ENCODE measurements around the gene AQP1.

AQP1 gene

DNA sequence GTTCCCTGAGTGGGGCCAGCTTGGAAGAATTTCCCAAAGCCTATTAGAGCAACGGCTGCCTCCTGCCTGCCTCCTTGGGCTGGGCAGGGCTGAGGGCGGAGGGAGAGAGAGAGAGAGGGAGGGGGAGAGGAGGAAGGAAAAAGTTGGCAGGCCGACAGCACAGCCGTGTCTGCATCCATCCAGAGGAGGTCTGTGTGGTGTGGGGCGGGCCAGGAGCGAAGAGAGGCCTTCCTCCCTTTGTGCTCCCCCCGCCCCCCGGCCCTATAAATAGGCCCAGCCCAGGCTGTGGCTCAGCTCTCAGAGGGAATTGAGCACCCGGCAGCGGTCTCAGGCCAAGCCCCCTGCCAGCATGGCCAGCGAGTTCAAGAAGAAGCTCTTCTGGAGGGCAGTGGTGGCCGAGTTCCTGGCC is at the start of gene AQP1:
AQP1 (plus strand) TSS at position 293 of the 409 bp plus-strand sequence; CDS start at position 350, 57 bp downstream.
- no peak for DNase-seq (ENCODE audit: low read depth)

DNA sequence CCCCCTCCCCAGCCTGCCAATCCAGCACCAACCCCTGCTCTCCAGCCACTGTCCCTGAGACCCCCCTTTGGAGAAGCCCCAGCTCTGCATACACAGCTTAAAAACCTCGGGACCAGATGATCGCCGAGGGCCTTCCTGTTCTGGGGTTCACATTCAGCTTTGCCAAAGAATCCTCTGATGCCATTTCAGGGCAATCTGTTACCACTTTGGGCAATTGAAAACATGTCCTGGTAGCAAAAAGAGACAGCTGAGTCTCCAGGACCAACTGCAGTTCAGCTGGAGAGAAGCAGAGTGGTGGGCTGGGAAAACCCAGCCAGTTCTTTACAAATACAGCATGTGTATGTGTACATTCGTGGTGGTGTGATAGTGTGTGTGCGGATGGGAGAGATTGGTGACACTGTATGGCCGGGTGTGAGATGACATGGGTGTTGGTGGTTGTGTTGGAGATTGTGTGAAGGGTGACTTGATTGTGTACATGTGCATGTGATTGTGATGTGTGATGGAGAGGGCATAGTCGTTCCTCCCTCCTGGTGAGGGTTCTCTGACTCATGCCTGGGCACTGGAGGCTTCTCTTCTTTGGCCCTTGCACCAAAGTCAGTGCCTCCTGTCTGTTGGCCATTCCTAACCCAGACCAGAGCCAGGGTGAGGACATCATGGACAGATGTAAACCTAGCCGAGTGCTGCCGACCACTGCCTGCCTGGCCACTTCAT is 48.5 kb upstream of the AQP1 start:
- no peak for DNase-seq (ENCODE audit: low read depth)

DNA sequence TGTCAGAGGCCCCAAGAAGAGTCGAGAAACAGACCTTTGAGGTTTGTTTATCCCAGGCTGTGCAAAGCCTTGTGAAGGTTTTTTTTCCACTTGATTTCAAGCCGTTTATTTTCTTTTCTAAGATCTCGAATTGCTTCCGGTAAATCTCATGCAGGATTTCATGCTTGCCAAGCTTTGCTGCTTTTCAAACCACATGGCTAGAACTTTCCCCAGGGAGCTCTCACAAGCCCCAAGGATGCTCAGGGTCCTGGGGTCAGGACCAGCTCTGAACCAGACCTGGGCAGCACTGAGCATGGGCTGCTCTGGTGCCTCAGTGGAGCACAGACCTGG is 48.0 kb upstream of the AQP1 start:
- DNase-seq (ENCODE audit: low read depth): no peak

DNA sequence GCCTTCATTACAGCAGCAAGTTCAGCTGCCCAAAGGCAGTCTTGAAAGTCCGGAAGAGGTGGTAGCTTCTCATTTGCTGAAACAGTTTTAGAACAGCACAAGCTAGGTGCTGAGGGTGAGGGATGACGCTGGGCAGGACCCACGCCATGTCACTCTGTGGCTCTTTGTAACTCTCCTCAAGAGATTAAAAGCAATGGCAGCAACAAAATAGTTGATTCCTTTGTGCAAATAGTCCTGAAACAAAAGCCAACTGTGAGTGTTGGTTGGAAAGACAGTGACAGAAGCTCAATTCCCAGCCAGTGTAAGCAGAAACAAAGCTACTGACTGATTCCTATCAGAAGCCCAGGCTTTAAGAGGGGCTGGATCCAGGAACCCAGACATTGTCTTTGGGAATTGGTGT is 47.6 kb upstream of the AQP1 start:
- DNase-seq (ENCODE audit: low read depth): no peak

DNA sequence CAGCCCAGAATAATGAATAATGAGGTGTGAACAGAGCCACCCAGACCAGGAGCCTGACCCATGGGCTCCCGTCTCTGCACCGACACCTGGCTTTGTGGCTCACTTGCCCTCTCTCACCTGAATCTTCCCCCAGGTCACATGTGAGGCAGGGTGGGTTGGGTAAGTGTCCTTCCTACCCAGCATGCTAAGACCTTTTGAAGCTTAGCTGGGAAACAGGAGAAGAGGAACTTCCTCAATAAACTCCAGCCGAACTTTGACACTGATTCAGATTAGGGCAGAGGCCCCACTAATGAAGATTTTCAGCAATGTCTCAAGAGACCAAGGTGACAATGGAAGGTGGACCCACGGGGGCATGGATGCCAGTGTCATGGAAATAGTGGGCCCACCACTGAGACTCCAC is 46.6 kb upstream of the AQP1 start:
- DNase-seq (ENCODE audit: low read depth): no peak

DNA sequence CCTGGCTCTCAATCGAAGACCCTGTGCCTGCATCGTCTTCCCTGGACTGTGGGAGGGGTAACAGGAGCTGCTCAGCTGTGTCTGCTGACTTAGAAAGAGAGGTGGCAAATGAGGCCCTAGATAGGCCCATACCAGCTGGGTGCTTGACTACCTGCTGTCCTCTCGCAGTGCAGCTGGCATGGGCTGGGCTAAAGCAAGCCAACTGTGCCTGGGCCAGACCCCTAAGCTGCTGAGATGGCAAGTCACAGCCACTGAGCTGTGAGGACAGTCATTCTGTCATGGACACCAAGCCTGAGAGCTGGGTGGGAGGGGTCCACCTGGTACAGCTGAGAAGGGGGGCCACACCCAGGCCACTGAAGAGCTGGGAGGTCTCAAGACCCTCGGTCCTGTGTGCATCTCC is 45.8 kb upstream of the AQP1 start:
- no peak for DNase-seq (ENCODE audit: low read depth)

DNA sequence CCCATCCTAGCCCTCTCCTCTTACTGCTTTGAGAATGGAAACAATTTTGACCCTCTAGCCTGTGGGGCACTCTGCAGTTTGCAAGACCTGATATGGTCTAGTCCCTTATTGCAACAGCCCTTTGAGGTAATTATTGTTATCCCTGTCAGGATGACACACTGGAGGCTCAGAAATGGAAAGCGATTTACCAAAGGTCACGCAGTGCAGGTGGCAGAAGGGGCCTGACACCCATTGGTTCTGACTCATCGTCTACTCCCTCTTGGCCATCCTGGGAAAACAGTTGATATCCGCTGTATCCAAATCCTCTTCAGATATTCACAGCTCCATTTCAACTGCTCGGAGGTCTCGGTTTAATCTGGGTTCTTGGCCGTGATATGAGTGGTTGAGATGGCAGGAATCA is 44.7 kb upstream of the AQP1 start:
- DNase-seq (ENCODE audit: low read depth): no peak

DNA sequence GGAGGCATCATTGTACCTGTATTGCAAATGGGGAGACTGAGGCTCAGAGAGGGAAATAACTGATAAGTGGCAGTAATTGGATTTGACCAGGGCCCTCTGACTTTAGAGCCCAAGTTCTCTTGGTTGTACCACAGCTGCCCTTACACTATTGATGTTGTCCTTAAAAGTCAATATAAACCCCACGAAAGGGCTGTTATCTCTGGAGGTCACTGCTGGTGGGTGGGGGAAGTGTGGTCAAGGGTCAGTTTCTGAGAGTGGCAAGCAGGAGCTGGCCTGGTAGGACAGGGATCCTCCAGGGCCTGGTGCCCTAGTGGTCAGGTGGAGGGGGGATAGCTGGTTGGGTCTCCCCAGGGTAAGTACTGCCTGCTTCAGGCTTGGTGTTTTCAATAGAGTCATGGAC is 44.2 kb upstream of the AQP1 start:
- no peak for DNase-seq (ENCODE audit: low read depth)

DNA sequence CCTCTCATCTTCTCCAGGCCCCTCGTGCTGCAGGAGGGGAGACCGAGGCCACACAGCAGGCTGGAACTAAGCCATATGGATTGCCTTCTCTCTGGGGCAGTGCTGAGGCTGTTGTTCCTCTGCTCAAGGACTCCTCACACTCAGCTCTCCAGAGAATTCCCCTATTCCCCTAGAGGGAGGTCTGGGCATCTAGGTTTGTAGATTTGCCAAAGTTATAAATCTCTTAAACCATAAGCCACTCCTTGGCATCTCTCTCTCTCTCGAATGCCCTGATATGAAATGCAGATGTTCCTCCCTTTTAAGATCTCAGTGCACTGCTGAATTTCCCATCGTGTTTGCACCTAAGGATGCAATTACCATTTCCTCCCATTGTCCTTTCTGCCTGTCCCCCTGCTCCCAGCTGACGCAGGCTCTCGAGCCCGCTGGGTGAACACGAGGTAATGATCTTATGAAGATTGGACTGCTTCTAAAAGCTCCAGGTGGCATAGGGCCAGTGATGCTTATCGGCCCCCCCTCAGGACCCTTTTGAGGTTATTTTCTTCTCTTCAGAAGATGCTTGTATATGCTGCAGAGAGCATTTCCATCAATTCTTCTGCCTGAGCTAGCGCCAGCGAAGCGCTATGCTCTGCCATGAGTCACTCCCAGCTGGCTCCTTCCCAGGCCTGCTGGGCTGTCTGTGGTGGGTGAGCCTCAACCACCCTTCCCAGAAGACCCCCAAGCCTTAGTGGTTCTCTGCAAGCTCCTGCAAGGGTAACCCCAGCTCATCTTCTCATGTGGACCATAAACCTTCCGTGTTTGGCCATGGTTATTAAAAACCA is 41.6 kb upstream of the AQP1 start:
- DNase-seq (ENCODE audit: low read depth): no peak

DNA sequence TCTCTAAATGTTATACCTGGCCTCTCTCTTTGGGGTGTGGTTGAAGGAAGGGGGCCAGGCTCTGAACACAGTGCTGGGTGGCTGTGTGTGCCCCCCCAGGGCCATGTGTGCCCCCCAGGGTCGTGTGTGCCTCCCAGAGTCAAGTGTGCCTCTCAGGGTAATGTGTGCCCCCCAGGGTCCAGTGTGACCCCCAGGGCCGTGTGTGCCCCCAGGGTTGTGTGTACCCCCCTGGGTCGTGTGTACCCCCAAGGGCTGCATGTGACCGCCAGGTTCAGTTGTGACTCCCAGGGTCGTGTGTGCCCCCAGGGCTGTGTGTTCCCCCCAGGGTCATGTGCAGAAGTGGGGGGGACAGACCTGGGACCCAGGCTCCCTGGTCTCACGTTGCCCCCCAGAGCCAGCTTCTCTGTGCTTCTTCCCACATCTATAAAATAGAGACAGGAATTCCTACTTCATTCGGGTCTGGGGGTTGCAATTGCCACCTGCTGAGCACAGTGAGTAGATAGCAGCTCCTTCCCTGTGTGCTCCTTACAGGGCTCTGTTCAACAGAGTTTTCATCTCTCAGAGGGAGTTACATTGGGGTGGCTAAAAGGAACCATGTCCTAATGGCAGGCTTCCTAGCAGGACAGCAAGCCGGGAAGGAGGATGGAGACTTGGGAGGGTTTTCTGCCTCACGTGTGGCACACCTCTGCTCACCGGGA is 40.7 kb upstream of the AQP1 start:
- DNase-seq (ENCODE audit: low read depth): no peak

DNA sequence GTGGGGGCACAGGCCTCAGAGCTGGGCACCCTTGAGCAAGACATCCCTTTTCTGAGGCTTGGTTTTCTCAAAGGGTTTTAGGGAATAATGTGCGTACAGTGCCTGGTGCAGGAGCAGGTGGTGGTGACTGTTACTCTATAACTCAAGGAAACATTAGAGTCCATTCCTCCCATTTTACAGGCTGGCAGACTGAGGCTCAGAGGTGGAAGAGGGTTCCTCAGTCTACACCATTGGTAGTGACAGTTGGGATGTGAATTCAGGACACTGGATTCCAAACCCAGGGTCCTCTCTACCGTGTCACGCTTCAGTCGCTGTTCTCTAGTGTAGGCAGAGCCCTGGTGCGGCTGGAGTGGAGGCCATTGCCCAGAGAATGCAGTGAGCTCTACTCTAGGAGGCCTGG is 40.0 kb upstream of the AQP1 start:
- no peak for DNase-seq (ENCODE audit: low read depth)

DNA sequence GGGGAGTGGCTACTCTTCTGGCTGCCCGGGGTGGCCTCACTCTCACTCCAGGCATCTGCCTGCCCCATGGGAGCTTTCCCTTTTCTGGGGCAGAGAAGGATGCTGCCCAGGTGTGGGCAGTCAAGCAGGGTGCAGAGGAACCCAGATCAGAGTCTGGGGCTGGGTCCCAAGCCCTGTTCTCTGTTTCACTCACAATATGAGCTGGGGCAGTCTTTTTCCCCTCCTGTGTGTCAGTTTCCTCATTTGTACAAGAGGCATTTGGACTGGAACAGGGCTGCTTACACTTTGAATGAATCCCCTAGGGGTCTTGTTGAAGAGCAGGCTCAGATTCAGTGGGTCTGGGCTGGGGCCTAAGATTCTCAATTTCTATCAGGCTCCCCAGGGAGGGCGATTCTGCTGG is 38.4 kb upstream of the AQP1 start:
- no peak for DNase-seq (ENCODE audit: low read depth)

DNA sequence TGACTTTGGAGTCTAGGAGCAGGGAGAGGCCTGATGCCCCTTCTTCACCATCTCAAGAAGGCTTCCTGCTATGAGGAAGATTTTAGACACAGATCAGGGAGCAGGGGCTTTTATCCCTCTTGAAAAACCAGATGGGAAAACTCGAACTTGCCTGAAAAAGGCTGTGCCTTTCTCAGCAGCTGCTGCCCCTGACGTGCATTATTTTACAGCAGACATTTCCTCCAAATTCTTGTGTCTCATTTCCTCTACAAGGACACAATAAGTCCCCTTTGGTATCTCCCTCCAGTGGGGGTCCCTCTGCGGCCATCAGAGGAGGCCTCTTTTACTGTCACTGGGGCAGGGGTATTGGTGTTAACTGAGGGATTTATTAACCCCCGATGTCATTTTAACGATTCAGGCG is 38.0 kb upstream of the AQP1 start:
- DNase-seq (ENCODE audit: low read depth): no peak

DNA sequence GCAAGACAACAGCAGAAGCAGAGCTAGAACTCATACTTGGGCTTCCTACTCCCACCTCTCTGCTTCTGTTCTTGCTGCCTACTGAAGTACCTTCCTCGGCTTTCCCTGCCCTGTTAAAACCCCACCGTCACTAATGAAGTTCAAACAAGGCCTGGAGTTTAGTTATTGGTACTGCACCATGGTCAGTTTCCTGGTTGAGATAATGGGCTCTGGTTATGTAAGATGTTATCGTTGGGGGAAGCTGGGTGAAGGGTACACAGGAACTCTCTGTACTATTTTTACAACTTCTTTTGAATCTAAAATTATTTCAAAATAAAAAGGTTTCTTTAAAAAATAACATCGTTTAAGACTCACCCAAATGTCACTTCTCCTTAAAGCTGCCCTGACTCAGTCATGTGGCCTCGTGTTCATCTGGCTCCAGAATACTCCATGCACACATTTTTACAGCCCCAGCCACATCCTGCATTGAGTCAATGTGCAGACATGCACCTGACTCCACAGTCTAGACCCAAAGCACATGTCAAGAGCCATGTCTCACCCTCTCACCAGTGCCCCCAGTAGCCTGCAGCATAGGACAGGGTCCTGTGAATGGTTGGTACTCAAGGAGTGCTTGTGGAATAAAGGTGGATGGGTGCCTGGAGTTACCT is 36.9 kb upstream of the AQP1 start:
- no peak for DNase-seq (ENCODE audit: low read depth)

DNA sequence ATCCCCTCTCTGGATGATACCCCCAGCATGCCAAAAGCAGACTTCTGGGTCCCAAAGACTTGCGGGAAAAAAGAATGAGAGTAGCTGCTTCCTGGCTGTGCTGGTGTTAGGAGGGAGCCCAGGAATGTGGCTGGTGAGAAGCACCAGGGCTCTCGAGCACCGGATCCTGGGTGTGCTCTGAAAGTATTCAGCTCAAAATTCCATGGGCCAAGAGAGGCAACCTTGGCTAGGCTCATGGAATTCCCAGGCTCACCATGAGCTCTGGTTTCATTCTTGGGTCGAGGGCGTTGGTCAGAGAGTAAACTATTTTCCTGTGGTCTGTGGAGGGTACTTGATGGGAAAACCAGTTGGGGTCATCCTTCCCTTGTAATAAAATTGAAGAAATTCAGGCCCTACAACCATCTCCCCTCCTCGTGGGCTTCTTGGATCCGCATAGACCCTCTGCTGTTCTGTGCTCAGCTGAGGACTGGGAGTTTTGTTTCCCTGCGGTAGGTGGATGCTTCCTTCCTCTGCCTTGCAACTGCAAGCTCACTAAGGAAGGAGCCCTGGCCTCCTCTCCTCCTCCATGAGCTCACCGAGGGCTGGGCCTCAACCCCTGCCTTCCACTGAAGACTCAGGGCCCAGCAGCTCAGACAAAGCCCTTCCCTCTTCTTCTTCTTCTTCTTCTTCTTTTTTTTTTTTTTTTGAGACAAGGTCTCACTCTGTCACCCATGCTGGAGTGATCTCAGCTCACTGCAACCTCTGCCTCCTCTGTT is 34.5 kb upstream of the AQP1 start:
- DNase-seq (ENCODE audit: low read depth): no peak

DNA sequence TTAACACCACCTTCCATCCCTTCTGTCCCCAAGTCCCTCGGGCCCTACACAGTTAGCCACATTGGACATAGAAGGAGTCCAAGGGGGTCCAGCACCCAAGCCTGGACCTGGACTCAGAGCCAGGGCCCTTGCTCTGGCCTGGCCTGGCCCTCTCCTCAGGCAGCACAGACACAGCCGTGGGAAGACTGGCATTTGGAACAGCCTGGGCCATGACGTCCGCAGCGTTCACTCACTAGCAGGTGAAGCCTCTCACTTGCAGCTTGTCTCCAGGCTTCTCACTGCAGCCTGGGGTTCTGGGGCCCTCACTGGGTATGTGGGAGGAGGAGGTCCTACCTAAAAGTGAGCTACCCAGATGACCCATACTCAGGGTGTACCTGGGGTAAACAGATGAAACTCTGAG is 33.7 kb upstream of the AQP1 start:
- no peak for DNase-seq (ENCODE audit: low read depth)

DNA sequence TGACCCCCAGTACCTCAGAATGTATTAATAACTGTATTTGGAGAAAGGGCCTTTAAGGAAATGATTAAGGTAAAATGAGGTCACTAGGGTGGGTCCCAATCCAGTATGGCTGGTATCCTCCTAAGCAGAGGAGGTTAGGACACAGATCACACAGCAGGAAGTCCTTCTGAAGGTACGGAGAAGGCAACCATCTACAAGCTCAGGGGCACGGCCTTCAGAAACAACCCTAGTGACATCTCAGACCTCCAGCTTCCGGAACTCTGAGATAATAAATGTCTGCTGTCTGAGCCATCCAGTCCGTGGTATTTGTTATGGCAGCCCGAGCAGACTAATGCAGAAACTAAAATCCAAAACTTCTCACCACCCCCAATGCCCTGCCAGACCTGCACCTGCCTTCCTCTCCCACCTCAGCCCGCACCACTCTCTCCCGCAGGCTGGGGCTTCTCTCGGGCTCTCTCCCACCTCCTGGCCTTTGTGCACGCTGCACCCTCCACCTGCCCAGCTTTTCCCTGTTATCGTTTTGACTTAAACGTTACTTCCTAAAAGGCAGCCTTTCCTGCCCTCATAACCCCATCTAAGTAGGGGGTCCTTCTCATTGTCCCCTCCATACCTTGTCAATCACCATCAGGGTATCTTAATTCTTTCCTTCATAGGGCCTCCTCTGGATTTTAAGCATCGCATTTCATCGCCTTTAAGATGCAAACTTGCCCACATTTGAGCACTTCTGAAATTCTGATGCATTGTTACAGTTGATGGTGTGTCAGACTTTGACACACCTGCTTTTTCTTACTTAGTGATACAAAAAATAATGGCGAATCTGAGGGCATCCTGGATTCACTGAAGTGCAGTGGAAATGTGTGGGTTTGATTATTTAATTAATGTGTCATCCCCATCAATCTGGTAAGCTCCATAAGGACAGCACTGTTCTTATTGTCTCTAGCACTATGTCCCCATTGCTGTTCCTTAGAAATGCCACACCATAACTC is 32.2 kb upstream of the AQP1 start:
- DNase-seq (ENCODE audit: low read depth): no peak

DNA sequence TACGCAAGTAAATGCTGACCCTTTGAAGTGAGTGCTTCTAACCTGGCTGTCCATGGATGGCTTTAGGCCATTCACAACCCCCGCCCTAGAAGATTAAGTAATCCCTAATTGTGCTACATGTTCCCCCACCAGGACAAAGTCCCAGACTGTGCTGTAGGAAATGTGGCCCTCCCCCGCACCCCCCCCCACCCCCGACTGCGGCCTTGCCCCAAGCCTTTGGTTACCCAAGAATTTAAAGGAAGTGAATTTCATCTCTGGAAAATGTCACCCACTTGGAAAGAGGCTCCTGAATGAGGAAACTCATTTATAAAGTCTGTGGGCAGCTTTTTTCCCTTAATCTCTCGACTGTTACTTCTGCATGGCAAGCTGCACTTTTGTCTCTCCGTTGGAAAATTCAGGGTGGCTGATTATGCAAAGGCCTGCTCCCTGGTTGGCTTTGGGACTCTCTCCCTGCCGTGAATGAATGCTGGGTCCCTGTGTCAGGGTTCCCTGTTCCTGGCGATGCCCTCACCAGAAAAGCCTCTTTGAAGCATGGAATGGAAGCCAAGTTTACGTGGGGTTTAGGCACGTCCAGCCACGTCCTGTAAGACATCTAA is 31.4 kb upstream of the AQP1 start:
- DNase-seq (ENCODE audit: low read depth): no peak

DNA sequence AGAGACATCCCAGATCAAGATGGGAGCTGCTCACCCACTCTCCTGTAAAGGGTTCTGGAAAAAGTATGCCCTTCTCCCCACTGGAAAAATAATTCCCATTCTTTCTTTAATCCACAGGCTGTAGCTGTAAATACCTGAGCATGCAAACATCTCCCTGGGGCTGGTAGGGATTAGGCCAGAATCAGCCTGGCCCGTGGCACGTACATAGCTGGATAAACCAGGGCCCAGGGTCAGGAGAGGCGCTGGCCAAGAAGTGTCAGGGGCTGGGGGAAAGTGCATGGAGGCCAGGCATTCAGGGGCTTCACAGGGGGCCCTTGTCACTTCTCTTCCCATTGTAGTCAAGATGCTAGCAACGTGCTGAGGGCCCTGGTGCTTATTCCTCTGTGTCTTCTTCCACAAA is 30.7 kb upstream of the AQP1 start:
- DNase-seq (ENCODE audit: low read depth): no peak

DNA sequence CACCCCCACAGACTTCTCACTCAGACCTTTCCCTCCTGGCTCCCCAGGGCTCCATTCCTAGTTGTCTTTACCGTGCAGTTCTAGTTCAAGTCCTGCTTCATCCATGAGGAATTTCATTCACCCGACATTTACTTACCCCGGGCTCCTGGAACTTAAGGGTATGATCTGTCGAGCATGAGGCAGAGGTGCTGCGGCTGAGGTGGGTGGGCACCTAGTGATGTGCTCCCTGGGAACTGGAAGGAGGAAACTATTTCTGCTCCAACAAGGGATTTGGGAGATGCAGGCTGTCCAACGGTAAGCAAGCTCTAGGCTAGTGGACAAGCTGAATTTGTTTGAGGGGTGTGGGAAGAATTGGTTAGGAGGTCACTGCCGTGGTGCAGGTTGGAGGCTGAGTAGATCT is 30.2 kb upstream of the AQP1 start:
- no peak for DNase-seq (ENCODE audit: low read depth)
